ENCODE measurements around the gene TRPT1.

Gene TRPT1

DNA sequence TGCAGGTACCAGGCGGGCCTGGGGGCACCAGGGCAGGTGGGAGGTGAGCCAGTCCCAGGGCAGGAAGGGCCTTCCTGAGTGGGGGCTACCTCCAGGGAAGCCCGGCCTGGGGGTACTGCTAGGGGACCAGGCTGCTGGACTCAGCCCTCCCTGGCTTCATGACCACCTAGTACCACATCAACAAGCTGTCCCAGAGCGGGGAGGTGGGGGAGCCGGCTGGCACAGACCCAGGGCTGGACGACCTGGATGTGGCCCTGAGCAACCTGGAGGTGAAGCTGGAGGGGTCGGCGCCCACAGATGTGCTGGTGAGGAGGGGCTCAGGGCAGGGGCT lies 6.7 kb downstream of the TRPT1 start:
- H3K4me1 ChIP-seq (ENCODE audit: control insufficient read depth, insufficient read depth, low read length): no peaks in the 10 kb centered on the region
- ChIA-PET CTCF (interaction anchor here (0.7 to 5.2 kb wide), 3 partner anchors 14 to 84 kb away, joined by 3 to 37 read pairs (median 4); partner anchors contain the start of gene FERMT3), POLR2A (interaction anchor here (1.1 kb wide), 1 partner anchor 10 kb away, joined by 3 read pairs; no protein-coding TSS in a partner anchor)
- TF ChIP-seq KLF10 (tag by site-specific recombination; IDR thresholded peaks at IDR 0.05) (no peak), ZNF747 (tag by site-specific recombination; IDR thresholded peaks at IDR 0.05) (no peak), KLF7 (tag by site-specific recombination; IDR thresholded peaks at IDR 0.05; ENCODE audit: borderline replicate concordance) (no peak), ZNF133 (tag by site-specific recombination; IDR thresholded peaks at IDR 0.05) (no peak)
- TF ChIP-seq, protein P1, sequence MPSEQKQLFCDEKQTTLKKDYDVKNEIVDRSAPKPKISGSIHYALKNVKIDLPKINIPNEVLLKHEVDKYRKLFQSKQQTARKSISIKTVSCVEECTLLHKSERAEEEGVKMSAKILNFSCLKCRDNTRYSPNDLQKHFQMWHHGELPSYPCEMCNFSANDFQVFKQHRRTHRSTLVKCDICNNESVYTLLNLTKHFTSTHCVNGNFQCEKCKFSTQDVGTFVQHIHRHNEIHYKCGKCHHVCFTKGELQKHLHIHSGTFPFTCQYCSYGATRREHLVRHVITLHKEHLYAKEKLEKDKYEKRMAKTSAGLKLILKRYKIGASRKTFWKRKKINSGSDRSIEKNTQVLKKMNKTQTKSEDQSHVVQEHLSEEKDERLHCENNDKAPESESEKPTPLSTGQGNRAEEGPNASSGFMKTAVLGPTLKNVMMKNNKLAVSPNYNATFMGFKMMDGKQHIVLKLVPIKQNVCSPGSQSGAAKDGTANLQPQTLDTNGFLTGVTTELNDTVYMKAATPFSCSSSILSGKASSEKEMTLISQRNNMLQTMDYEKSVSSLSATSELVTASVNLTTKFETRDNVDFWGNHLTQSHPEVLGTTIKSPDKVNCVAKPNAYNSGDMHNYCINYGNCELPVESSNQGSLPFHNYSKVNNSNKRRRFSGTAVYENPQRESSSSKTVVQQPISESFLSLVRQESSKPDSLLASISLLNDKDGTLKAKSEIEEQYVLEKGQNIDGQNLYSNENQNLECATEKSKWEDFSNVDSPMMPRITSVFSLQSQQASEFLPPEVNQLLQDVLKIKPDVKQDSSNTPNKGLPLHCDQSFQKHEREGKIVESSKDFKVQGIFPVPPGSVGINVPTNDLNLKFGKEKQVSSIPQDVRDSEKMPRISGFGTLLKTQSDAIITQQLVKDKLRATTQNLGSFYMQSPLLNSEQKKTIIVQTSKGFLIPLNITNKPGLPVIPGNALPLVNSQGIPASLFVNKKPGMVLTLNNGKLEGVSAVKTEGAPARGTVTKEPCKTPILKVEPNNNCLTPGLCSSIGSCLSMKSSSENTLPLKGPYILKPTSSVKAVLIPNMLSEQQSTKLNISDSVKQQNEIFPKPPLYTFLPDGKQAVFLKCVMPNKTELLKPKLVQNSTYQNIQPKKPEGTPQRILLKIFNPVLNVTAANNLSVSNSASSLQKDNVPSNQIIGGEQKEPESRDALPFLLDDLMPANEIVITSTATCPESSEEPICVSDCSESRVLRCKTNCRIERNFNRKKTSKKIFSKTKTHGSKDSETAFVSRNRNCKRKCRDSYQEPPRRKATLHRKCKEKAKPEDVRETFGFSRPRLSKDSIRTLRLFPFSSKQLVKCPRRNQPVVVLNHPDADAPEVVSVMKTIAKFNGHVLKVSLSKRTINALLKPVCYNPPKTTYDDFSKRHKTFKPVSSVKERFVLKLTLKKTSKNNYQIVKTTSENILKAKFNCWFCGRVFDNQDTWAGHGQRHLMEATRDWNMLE (tag by site-specific recombination; conservative IDR thresholded peaks at IDR 0.05; ENCODE audit: low read depth): no peak
- TF ChIP-seq, protein P2, sequence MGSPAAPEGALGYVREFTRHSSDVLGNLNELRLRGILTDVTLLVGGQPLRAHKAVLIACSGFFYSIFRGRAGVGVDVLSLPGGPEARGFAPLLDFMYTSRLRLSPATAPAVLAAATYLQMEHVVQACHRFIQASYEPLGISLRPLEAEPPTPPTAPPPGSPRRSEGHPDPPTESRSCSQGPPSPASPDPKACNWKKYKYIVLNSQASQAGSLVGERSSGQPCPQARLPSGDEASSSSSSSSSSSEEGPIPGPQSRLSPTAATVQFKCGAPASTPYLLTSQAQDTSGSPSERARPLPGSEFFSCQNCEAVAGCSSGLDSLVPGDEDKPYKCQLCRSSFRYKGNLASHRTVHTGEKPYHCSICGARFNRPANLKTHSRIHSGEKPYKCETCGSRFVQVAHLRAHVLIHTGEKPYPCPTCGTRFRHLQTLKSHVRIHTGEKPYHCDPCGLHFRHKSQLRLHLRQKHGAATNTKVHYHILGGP (tag by site-specific recombination; IDR thresholded peaks at IDR 0.05): no peak
- H3K36me3 ChIP-seq (ENCODE audit: control insufficient read depth in 2 of 2, insufficient read depth in 1 of 2, low read length in 2 of 2): peaks cover 0 to 22% of the 10 kb centered on the region in 2 experiments; a peak in 1 of 3 replicates
- no peaks in the 10 kb centered on the region for H3K9me3 ChIP-seq (ENCODE audit: control insufficient read depth, insufficient read depth, low read depth, low read length)
- no peak overlapping the region for H3K27ac ChIP-seq (ENCODE audit: extremely low read depth, low read depth, low read length)
- no peak overlapping the region for H3K4me3 ChIP-seq (ENCODE audit: low read depth, low read length)

DNA sequence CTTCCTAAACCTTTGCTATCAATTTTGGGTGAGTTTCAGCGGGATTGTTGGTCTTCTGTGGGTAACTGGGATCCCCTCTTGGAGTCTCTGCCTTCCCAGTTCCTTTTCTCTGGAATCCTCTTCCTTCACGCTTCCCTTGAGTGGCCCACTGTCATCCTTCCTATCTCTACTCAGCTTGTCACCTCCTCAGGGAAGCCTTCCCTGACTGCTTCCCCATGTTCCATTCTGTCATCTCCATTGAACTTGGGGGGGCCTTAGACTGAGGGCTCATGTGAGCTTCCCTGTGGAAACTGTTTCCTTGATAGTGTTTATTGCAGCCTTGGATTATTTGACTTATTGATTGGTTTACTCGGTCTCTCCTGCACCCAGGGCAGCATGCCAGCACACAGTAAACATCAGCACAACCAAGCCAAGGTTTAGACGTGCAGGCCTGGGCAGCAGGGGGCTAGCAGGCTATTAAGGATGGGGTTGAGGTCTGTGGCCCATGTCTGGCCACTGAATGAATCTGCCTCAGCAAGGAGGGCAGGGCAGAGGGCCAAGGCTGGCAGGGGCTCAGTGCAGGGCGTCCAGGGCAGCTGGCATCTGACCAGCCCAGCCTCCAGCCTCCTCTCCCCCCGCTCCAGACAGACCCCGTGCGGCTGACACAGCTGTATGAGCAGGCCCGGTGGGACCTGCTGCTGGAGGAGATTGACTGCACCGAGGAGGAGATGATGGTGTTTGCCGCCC lies 7.2 kb downstream of the TRPT1 start:
- no peak overlapping the region for H3K4me3 ChIP-seq (ENCODE audit: low read depth, low read length)
- H3K36me3 ChIP-seq (ENCODE audit: control insufficient read depth in 2 of 2, insufficient read depth in 1 of 2, low read length in 2 of 2): peaks cover 0 to 17% of the 10 kb centered on the region in 2 experiments; a peak in 1 of 3 replicates
- no peaks in the 10 kb centered on the region for H3K9me3 ChIP-seq (ENCODE audit: control insufficient read depth, insufficient read depth, low read depth, low read length)
- ChIA-PET CTCF (interaction anchor here (0.7 to 5.2 kb wide), 3 partner anchors 14 to 85 kb away, joined by 3 to 37 read pairs (median 4); partner anchors contain the start of gene FERMT3), POLR2A (no interaction called here)
- no peaks in the 10 kb centered on the region for H3K4me1 ChIP-seq (ENCODE audit: control insufficient read depth, insufficient read depth, low read length)
- H3K27ac ChIP-seq (ENCODE audit: extremely low read depth, low read depth, low read length): no peak overlapping the region
- TF ChIP-seq, protein P3, sequence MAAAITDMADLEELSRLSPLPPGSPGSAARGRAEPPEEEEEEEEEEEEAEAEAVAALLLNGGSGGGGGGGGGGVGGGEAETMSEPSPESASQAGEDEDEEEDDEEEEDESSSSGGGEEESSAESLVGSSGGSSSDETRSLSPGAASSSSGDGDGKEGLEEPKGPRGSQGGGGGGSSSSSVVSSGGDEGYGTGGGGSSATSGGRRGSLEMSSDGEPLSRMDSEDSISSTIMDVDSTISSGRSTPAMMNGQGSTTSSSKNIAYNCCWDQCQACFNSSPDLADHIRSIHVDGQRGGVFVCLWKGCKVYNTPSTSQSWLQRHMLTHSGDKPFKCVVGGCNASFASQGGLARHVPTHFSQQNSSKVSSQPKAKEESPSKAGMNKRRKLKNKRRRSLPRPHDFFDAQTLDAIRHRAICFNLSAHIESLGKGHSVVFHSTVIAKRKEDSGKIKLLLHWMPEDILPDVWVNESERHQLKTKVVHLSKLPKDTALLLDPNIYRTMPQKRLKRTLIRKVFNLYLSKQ (tag by site-specific recombination; IDR thresholded peaks at IDR 0.05; ENCODE audit: borderline replicate concordance): no peak
- TF ChIP-seq OSR2 (tag by site-specific recombination; IDR thresholded peaks at IDR 0.05) (no peak), ZNF792 (tag by site-specific recombination; IDR thresholded peaks at IDR 0.05) (no peak), ZNF16 (tag by site-specific recombination; IDR thresholded peaks at IDR 0.05; ENCODE audit: low read depth) (no peak), ZNF211 (tag by site-specific recombination; IDR thresholded peaks at IDR 0.05; ENCODE audit: low read depth) (no peak), KLF10 (tag by site-specific recombination; IDR thresholded peaks at IDR 0.05) (no peak), ZNF184 (tag by site-specific recombination; IDR thresholded peaks at IDR 0.05) (no peak), EGR2 (tag by site-specific recombination; IDR thresholded peaks at IDR 0.05; ENCODE audit: low read depth) (no peak), ZNF202 (tag by site-specific recombination; IDR thresholded peaks at IDR 0.05; ENCODE audit: borderline replicate concordance) (no peak), GLI2 (tag by site-specific recombination; IDR thresholded peaks at IDR 0.05; ENCODE audit: borderline replicate concordance, low read depth) (no peak), ZNF600 (tag by site-specific recombination; IDR thresholded peaks at IDR 0.05) (no peak), ZNF776 (tag by site-specific recombination; IDR thresholded peaks at IDR 0.05; ENCODE audit: borderline replicate concordance) (no peak), ZNF529 (tag by site-specific recombination; IDR thresholded peaks at IDR 0.05; ENCODE audit: insufficient replicate concordance) (no peak), ZNF324 (tag by site-specific recombination; IDR thresholded peaks at IDR 0.05) (no peak), MZF1 (tag by site-specific recombination; IDR thresholded peaks at IDR 0.05; ENCODE audit: borderline replicate concordance) (no peak), BCL11B (tag by site-specific recombination; IDR thresholded peaks at IDR 0.05; ENCODE audit: low read depth) (no peak), ZNF830 (tag by site-specific recombination; IDR thresholded peaks at IDR 0.05; ENCODE audit: low read depth) (no peak), ZNF404 (tag by site-specific recombination; IDR thresholded peaks at IDR 0.05) (no peak)
- TF ChIP-seq, protein P4, sequence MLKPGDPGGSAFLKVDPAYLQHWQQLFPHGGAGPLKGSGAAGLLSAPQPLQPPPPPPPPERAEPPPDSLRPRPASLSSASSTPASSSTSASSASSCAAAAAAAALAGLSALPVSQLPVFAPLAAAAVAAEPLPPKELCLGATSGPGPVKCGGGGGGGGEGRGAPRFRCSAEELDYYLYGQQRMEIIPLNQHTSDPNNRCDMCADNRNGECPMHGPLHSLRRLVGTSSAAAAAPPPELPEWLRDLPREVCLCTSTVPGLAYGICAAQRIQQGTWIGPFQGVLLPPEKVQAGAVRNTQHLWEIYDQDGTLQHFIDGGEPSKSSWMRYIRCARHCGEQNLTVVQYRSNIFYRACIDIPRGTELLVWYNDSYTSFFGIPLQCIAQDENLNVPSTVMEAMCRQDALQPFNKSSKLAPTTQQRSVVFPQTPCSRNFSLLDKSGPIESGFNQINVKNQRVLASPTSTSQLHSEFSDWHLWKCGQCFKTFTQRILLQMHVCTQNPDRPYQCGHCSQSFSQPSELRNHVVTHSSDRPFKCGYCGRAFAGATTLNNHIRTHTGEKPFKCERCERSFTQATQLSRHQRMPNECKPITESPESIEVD (tag by site-specific recombination; IDR thresholded peaks at IDR 0.05): no peak

Measured in HEK293 (cell line).